Psoas muscle (tissue), 8 donors: ENCODE measurements around the gene TRIM10. TPM values are rescaled to one million over a fixed set of nuclear protein-coding genes. Genes with fewer than 3 reads are reported as not detected.
"Not testable (repeated sequence)": the region's sequence is repeated elsewhere in the genome, so short reads cannot be mapped to it uniquely, and the experiment has no call there.

ENCODE experiments used
- ATAC-seq, 4 donors: fragments of 200-7000 bp; cut with Tn5 transposase; one replicate each; pipeline ENCODE4 v1.9.1; 2020; ENCODE audit warnings: moderate library complexity in 3 of 4, mild to moderate bottlenecking in 2 of 4
- DNase-seq, 2 donors: peaks; one replicate each; pipeline ENCODE4 v3.0.0-alpha.2; 2020
- H3K27ac ChIP-seq: fragments of 200-600 bp; one replicate; pipeline ENCODE4 v1.8.0; 2022
- H3K27me3 ChIP-seq, 3 donors: fragments of 200-600 bp in 1 of 3; one replicate each; pipeline versions ENCODE4 v1.6.1 to v1.8.0; 2013 to 2022; ENCODE audit warnings: low read length in 2 of 3, mild to moderate bottlenecking in 2 of 3, moderate library complexity in 1 of 3; ENCODE audit not compliant: insufficient read depth in 3 of 3
- H3K36me3 ChIP-seq, 2 donors: fragments of 200-600 bp in 1 of 2; one replicate each; pipeline versions ENCODE4 v1.6.1 to v1.8.0; 2013 to 2022; ENCODE audit warnings: low read depth in 1 of 2, mild to moderate bottlenecking in 1 of 2, moderate library complexity in 1 of 2; ENCODE audit not compliant: insufficient read depth in 1 of 2
- H3K4me1 ChIP-seq: fragments of 200-600 bp; one replicate; pipeline ENCODE4 v1.8.0; 2022
- H3K4me3 ChIP-seq: fragments of 200-600 bp; one replicate; pipeline ENCODE4 v1.8.0; 2022; ENCODE audit warnings: mild to moderate bottlenecking
- H3K9me3 ChIP-seq: fragments of 200-600 bp; one replicate; pipeline ENCODE4 v1.8.0; 2022
- CTCF ChIP-seq: fragments of 200-600 bp; IDR thresholded peaks from one replicate; pipeline ENCODE4 v1.8.0; 2022; ENCODE audit warnings: antibody characterized with exemption
- WGBS, 3 donors: extraction: QIAGEN DNeasy Blood & Tissue Kit; methylation state at CpG; one replicate each; pipeline versions ENCODE4 v1.1.6 to v1.1.7; 2013; 5-methylcytosine and 5-hydroxymethylcytosine counted together
- intact Hi-C, 2 donors: fragments of 100-400 bp; cut with DNase I; formaldehyde crosslinking; loops; one replicate each; pipeline versions ENCODE4 v1.11.0 to v1.14.2; 2022
- polyA plus RNA-seq, 3 donors: library from polyadenylated mRNA; stranded (reverse); fragments of 200-250 nt; gene quantifications; one replicate each; pipeline ENCODE4 v1.2.3, GENCODE V29; 2013
- total RNA-seq, 4 donors: library from RNA; stranded (reverse); fragmentation: NEBNext Ultra II Directional in 2 of 4; extraction: Animal tissue kit (Norgen Biotek cat#: 25700) in 2 of 4; gene quantifications; one replicate each; pipeline versions ENCODE4 v1.2.1 to v1.2.4, GENCODE V29; 2021 to 2023
- donor health status: healthy with polysubstance abuse.
- donor health status: DM: no; HTN: no; CAD: no; lungs with moderate emphysema.
- donor health status: Bipolar disorder and iron deficiency.
- donor health status: healthy.
- donor health status: DM: yes; HTN: yes; CAD: no.
- donor health status: DM: no; HTN: no; CAD: no.
- donor health status: DM: no; HTN: no; CAD: no.
- donor health status: DM: yes; HTN: yes; CAD: no.

TRIM10 gene
- total and polyA plus RNA-seq, 7 donors = 0.10 TPM; not detected in 6

DNA sequence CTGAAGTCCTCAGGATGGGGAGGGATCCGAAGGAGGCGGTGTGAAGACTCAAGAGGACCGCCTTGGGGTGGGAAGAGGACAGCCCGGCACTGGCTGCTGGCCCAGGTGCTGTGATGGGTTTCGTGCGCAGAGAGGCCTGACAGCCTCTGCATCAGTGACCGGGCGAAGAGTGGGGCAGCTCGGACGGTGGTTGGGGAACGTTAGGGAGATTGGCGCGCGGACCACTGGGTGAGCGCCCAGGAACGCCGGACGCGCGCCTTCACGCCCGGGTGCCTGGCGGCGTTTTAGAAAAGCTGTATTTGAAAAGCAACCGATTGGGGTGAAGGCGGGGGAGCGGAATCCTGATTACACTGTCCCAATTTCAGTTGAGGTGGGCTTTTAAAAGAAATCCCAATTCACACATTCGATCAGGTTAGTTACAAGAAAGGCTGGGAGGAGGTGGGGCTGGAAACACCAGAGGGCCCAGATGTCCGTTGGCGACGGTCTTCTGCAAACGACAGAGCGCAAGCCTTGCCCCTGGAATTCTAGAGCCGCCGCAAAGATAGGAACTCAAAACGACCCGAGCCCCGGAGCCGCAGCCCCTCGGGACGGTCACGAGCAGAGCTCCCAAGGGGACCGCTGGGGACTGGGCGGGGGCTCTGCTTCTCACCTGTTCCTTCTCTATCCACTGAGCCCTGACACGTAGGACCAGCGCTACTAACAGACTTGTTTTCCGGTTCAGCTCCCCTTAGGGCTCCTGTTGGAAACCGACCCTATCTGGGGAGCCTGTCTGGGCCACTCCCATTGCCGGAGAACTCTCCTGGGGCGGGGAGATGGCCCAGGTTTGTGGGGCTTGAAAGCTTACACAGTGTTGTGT is 33.5 kb downstream of the TRIM10 start:
- intact Hi-C loops = no loop called here
- H3K4me3 ChIP-seq = peak overlapping the region; percentile 48
- no peak overlapping the region for H3K27ac ChIP-seq
- H3K4me1 ChIP-seq = peaks cover 5% of the 10 kb centered on the region
- TF ChIP-seq CTCF = no peak
- peaks cover 0 to 57% (median 12%) of the 10 kb centered on the region in 3 donors for H3K27me3 ChIP-seq
- no peaks in the 10 kb centered on the region for H3K36me3 ChIP-seq
- WGBS, 3 donors = 5 to 7% (median 7%) methylated on average over 48 to 50 of the region's 50 CpGs
- peak in 1 of 4 donors; percentile 39 for ATAC-seq
- no peaks in the 10 kb centered on the region for H3K9me3 ChIP-seq
- no peak for DNase-seq

DNA sequence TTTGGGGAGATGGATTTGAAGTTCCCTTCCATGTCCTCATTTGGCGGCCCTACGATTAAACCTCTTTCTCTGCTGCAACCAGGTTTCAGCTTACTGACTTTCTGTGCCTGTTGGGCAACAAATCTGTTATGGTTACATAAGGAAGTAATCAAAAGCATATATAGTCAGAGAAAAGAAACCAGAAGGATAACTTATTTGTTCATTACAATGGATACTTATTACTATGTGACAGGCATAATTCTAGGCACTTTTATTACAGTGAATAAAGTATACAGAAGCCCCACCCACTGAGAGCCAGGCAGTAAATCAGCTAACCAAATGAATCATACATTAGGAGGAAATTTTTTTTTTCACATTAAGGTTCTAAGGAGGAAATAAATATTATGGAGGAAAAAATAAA is 38.5 kb downstream of the TRIM10 start:
- H3K27me3 ChIP-seq = peaks cover 0 to 10% (median under 1%) of the 10 kb centered on the region in 3 donors
- TF ChIP-seq CTCF = no peak

DNA sequence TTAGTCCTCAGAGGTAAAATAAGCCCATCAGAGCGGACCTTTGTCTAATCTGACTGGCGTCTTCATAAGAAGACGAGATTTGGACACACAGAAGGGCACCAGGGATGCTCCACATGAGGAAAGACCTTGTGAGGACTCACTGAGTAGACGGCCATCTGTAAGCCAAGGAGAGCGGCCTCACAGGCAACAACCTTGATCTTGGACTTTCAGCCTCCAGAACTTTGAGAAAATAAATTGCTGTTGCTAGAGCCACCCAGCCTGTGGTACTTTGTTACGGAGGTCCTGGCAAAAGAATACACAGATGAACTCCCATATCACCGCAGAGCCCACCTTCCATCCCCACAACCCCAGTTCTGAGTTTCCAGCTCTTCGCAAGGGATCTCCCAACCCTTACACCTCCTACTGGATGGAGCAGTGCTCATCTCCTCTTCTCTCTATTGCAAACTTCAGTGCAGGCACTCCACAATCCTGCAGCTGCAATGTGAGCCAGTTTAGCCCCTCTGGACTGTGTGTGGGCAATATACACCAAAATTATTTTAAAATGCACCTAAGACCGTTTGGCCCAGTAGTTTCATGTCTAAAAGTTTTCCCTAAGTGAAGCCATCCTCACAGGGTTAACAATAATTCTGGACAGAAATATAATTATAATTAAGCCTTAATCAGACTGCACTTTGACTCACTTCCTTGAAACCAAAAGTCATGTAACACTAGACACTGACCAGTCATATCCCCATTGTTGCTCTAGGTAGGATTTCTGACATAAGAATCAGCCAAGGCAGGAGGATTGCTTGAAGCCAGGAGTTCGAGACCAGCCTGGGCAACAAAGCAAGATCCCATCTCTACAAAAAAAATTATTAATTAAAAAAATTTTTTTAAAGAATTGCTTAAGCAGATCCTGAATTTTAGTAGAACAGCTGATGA is 39.3 kb downstream of the TRIM10 start:
- H3K4me1 ChIP-seq = no peaks in the 10 kb centered on the region
- peaks cover 0 to 9% (median 0%) of the 10 kb centered on the region in 3 donors for H3K27me3 ChIP-seq
- no peak overlapping the region for H3K4me3 ChIP-seq
- no peaks in the 10 kb centered on the region for H3K9me3 ChIP-seq
- H3K27ac ChIP-seq = no peak overlapping the region
- ATAC-seq (no peak), DNase-seq (no peak)
- no peaks in the 10 kb centered on the region for H3K36me3 ChIP-seq
- intact Hi-C loops = no loop called here
- 79 to 83% (median 82%) methylated on average over 10 of the region's 10 CpGs for WGBS, 3 donors
- TF ChIP-seq CTCF = no peak

More for the DNA sequence above, 38.5 kb downstream of the TRIM10 start:
- no peak overlapping the region for H3K27ac ChIP-seq
- no peak overlapping the region for H3K4me3 ChIP-seq
- WGBS, 3 donors = 34 to 67% (median 41%) methylated on average over 2 of the region's 2 CpGs
- intact Hi-C loops = no loop called here
- H3K9me3 ChIP-seq = no peaks in the 10 kb centered on the region
- DNase-seq = no peak
- ATAC-seq = no peak
- no peaks in the 10 kb centered on the region for H3K36me3 ChIP-seq
- no peaks in the 10 kb centered on the region for H3K4me1 ChIP-seq

- not testable (repeated sequence) for DNase-seq, H3K4me1 ChIP-seq, ATAC-seq, H3K36me3 ChIP-seq, H3K9me3 ChIP-seq, H3K4me3 ChIP-seq, H3K27ac ChIP-seq
- peaks cover 0 to 23% (median 0%) of the 10 kb centered on the region in 3 donors for H3K27me3 ChIP-seq
- intact Hi-C loops = loop anchor here in 1 of 2 donors (5.0 kb wide), 1 partner anchor 1996 kb away; the partner anchor contains the start of gene ZSCAN16
- 90 to 91% (median 91%) methylated on average over 5 of the region's 5 CpGs for WGBS, 3 donors
Measured at GRCh38 chr6:30118691-30119090, 42.3 kb downstream of the TRIM10 start.
